Thyroid gland (tissue), 4 donors: Measurements from ENCODE around the gene SLC35B2. TPM values are rescaled to one million over a fixed set of nuclear protein-coding genes. Genes with fewer than 3 reads are reported as not detected.

Source experiments
- DNase-seq, 2 donors: peaks; one replicate each; pipeline ENCODE4 v3.0.0-alpha.2; 2019
- H3K27ac ChIP-seq, 3 donors: fragments of 200-600 bp; sonication (generic); 1 replicate in 2 of 3; 2 replicates in 1 of 3; pipeline ENCODE4 v1.5.1; 2016 to 2019; ENCODE audit warnings: mild to moderate bottlenecking in 1 of 3, moderate library complexity in 1 of 3
- H3K27me3 ChIP-seq: fragments of 200-600 bp; sonication (generic); one replicate; pipeline ENCODE4 v1.5.1; 2019
- H3K36me3 ChIP-seq, 2 donors: fragments of 200-600 bp; sonication (generic); one replicate each; pipeline ENCODE4 v1.5.1; 2016 to 2019
- H3K4me1 ChIP-seq, 2 donors: fragments of 200-600 bp; sonication (generic); one replicate each; pipeline ENCODE4 v1.5.1; 2017 to 2019
- H3K4me3 ChIP-seq, 3 donors: fragments of 200-600 bp; sonication (generic); replicated peaks in 1 of 3; 1 replicate in 2 of 3; 2 replicates in 1 of 3; pipeline ENCODE4 v1.5.1; 2016; ENCODE audit warnings: mild to moderate bottlenecking in 1 of 3
- H3K9me3 ChIP-seq: fragments of 200-600 bp; sonication (generic); one replicate; pipeline ENCODE4 v1.5.1; 2017
- POLR2A ChIP-seq, 2 donors: fragments of 450-650 bp; IDR thresholded peaks; one replicate each; pipeline ENCODE4 v1.6.1; 2017; ENCODE audit warnings: antibody characterized with exemption in 2 of 2, mild to moderate bottlenecking in 2 of 2, moderate library complexity in 1 of 2
- WGBS, 2 donors: methylation state at CpG; one replicate each; pipeline ENCODE4 v1.1.5; 2017; 5-methylcytosine and 5-hydroxymethylcytosine counted together
- intact Hi-C: fragments of 100-400 bp; cut with DNase I; formaldehyde crosslinking; loops from one replicate; pipeline ENCODE4 v1.15.1; 2023
- total RNA-seq, 4 donors: library from RNA; depleted of rRNA; stranded (reverse); fragments of >200 nt; gene quantifications; one replicate each; pipeline ENCODE4 v1.2.3, GENCODE V29; 2016
- TF ChIP-seq, protein P1 (sequence below), 6 experiments: fragments of 200-600 bp in 3 of 6; fragments of 450-650 bp in 3 of 6; sonication (generic) in 3 of 6; IDR thresholded peaks; one replicate each; pipeline ENCODE4 v1.5.1; 2016 to 2019; ENCODE audit warnings: antibody characterized with exemption in 6 of 6, mild to moderate bottlenecking in 2 of 6, inconsistent platforms in 1 of 6, moderate library complexity in 1 of 6

Gene SLC35B2
- total RNA-seq, 4 donors from 2014 or later: 28.5 to 46.5 (median 41.8) TPM

DNA sequence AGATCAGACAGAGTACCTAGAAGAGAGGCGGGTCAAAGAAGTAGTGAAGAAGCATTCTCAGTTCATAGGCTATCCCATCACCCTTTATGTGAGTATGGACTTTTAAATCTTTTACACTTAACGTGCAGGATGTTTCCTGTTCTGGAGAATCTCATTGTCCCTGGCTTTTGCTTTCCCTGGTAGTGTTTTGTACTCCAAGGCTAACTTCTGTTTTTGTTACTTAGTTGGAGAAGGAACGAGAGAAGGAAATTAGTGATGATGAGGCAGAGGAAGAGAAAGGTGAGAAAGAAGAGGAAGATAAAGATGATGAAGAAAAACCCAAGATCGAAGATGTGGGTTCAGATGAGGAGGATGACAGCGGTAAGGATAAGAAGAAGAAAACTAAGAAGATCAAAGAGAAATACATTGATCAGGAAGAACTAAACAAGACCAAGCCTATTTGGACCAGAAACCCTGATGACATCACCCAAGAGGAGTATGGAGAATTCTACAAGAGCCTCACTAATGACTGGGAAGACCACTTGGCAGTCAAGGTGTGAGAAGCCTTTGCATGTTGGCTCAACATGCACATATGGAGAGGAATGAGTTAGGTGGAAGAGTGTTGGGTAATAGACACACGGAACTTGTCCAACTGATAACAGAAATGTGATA, 7.1 kb downstream of the SLC35B2 start:
- intact Hi-C loops: no loop called here
- no peak overlapping the region for H3K27ac ChIP-seq
- peaks cover 61 to 66% of the 10 kb centered on the region in 2 donors for H3K36me3 ChIP-seq
- no peak for DNase-seq
- no peak overlapping the region for H3K4me3 ChIP-seq
- H3K27me3 ChIP-seq: no peaks in the 10 kb centered on the region
- 83 to 85% methylated on average over 6 of the region's 6 CpGs for WGBS, 2 donors
- no peak for TF ChIP-seq POLR2A (IDR thresholded peaks at IDR 0.05)
- TF ChIP-seq, protein P1, sequence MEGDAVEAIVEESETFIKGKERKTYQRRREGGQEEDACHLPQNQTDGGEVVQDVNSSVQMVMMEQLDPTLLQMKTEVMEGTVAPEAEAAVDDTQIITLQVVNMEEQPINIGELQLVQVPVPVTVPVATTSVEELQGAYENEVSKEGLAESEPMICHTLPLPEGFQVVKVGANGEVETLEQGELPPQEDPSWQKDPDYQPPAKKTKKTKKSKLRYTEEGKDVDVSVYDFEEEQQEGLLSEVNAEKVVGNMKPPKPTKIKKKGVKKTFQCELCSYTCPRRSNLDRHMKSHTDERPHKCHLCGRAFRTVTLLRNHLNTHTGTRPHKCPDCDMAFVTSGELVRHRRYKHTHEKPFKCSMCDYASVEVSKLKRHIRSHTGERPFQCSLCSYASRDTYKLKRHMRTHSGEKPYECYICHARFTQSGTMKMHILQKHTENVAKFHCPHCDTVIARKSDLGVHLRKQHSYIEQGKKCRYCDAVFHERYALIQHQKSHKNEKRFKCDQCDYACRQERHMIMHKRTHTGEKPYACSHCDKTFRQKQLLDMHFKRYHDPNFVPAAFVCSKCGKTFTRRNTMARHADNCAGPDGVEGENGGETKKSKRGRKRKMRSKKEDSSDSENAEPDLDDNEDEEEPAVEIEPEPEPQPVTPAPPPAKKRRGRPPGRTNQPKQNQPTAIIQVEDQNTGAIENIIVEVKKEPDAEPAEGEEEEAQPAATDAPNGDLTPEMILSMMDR (IDR thresholded peaks at IDR 0.05): no peak
- peaks cover 8 to 26% of the 10 kb centered on the region in 2 donors for H3K4me1 ChIP-seq
- no peaks in the 10 kb centered on the region for H3K9me3 ChIP-seq

DNA sequence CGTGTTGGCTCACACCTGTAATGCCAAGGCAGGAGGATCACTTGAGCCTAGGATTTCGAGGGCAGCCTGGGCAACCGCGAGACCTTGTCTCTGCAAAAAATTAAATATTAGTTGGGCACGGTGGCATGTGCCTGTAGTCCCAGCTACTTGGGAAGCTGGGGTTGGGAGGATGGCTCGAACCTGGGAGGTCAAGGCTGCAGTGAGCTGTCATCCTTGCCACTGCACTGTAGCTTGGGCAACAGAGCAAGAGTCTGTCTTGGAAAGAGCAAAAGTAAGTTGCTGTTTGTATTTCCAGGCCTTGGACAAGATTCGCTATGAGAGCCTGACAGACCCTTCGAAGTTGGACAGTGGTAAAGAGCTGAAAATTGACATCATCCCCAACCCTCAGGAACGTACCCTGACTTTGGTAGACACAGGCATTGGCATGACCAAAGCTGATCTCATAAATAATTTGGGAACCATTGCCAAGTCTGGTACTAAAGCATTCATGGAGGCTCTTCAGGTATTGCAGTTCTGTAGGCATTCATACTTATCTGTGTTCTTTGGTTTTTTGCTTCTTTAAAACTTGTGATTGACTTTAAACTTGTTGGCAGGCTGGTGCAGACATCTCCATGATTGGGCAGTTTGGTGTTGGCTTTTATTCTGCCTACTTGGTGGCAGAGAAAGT, 8.1 kb downstream of the SLC35B2 start:
- H3K27me3 ChIP-seq: no peaks in the 10 kb centered on the region
- peaks cover 8 to 26% of the 10 kb centered on the region in 2 donors for H3K4me1 ChIP-seq
- H3K4me3 ChIP-seq: no peak overlapping the region
- WGBS, 2 donors: 76 to 81% methylated on average over 9 of the region's 9 CpGs
- H3K9me3 ChIP-seq: no peaks in the 10 kb centered on the region
- peaks cover 51 to 57% of the 10 kb centered on the region in 2 donors for H3K36me3 ChIP-seq
- no peak for DNase-seq
- peak overlapping the region in 1 of 3 donors; percentile 100 for H3K27ac ChIP-seq
- intact Hi-C loops: no loop called here
- TF ChIP-seq, protein P1 (IDR thresholded peaks at IDR 0.05): no peak
- no peak for TF ChIP-seq POLR2A (IDR thresholded peaks at IDR 0.05)

DNA sequence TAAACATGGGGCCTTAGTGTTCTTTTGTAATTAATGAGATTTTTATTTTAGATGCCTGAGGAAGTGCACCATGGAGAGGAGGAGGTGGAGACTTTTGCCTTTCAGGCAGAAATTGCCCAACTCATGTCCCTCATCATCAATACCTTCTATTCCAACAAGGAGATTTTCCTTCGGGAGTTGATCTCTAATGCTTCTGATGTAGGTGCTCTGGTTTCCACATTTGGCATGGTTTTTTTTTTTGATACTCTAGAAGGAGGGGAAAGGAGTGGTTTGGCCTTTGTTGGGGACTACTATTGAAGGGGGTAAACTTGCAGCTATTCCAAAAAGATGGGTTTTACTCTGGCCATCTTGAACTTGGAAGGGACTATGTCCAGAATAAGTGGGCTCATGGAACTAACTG, 8.7 kb downstream of the SLC35B2 start:
- H3K27ac ChIP-seq: peak overlapping the region in 2 of 3 donors; percentile 100
- 21 to 41% methylated on average over 1 of the region's 1 CpG for WGBS, 2 donors
- no peak for DNase-seq
- TF ChIP-seq, protein P1 (IDR thresholded peaks at IDR 0.05): no peak
- TF ChIP-seq POLR2A (IDR thresholded peaks at IDR 0.05): no peak
- peaks cover 45 to 51% of the 10 kb centered on the region in 2 donors for H3K36me3 ChIP-seq
- peak overlapping the region in 1 of 3 donors; percentile 76 for H3K4me3 ChIP-seq
- intact Hi-C loops: no loop called here
- no peaks in the 10 kb centered on the region for H3K9me3 ChIP-seq
- no peaks in the 10 kb centered on the region for H3K27me3 ChIP-seq
- H3K4me1 ChIP-seq: peaks cover 8 to 26% of the 10 kb centered on the region in 2 donors

DNA sequence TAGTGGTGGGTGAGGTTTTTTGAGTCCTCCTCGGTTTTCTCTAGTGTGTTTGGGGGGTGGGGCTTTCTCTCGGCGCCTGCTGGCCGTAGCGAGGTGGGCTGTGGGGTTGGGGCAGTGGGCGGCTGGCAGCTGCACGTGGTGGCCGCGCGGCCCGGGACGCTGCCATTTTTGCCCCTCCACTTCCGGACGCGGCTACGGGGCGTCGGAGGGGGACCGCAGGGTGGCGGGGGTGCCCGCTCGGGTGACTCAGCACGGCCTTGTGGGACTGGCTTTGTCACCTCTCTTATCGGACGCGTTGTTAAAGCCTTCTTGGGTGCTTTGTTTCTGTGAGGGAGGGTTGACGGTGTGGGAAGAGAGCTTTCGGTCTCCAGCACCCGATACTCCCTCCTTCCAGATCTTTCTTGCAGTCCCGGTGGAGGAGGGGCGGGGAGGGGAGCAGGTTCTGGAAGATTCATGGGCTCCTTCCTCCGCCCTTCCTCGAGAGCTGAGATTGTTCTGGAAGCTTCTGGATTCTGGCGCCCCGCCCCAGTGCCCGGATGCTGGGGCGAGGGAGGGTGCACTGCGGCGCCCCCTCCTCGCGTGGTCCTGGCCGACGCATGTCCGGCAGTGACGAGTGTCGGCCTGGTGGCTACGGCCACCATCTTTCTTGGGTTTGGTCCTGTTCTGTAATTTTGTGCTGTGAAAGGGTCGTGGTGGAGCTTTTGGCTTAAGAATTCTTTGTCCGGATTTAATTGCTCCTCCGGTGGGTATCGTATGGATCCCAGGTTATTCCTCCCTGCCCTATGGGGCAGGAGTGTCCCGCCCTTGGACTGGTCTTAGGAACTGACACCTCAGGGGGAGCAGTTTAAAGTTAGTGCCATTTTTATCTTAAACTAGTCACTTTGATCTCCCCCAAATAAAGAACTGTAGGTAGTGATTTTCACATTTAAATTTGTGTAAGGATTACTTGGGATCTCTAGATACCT, 9.7 kb downstream of the SLC35B2 start:
- Histone ChIP-seq H3K4me3 (peak overlapping the region; percentile 37 to 76 (median 54)), H3K9me3 (no peaks in the 10 kb centered on the region), H3K36me3 (peaks cover 35 to 41% of the 10 kb centered on the region in 2 donors), H3K27me3 (no peaks in the 10 kb centered on the region), H3K4me1 (peaks cover 8 to 26% of the 10 kb centered on the region in 2 donors), H3K27ac (peak overlapping the region; percentile 98 to 100 (median 100))
- TF ChIP-seq, protein P1 (IDR thresholded peaks at IDR 0.05): no peak
- TF ChIP-seq POLR2A (IDR thresholded peaks at IDR 0.05): peak in 1 of 2 donors; percentile 30
- WGBS, 2 donors: 0 to 1% methylated on average over 32 to 43 of the region's 52 CpGs
- intact Hi-C loops: no loop called here
- peak; percentile 76 to 79 for DNase-seq
